Measurements from ENCODE around the gene MED17. TPM values are rescaled to one million over a fixed set of nuclear protein-coding genes. Genes with fewer than 3 reads are reported as not detected.
A peak's percentile ranks its signal among the peaks of the same experiment; 100 is the strongest.

MED17 gene
- total RNA-seq, 1 experiment from 2014 or later: 67.9 TPM

GRCh38 chr11:93801366-93801765 is 17.3 kb downstream of the MED17 start:
- intact Hi-C loops (cut with micrococcal nuclease; ENCODE audit: unreplicated experiment): loop anchor here (10.0 kb wide), 1 partner anchor 107 kb away; no protein-coding TSS in a partner anchor
- Histone ChIP-seq H3K27me3 (replicated peaks; ENCODE audit: insufficient read depth, low read depth, low read length, poor library complexity) (no peaks in the 10 kb centered on the region), H3K27ac (ENCODE audit: low read depth, low read length, poor library complexity, severe bottlenecking) (no peak overlapping the region), H3K4me3 (ENCODE audit: low read depth, low read length, poor library complexity, severe bottlenecking) (no peak overlapping the region), H3K9me3 (ENCODE audit: low read depth, low read length, poor library complexity, severe bottlenecking) (no peaks in the 10 kb centered on the region), H3K36me3 (ENCODE audit: insufficient read depth, low read length, poor library complexity, severe bottlenecking) (peaks cover 88% of the 10 kb centered on the region), H3K4me1 (ENCODE audit: insufficient read depth, low read length, poor library complexity, severe bottlenecking) (peaks cover 13% of the 10 kb centered on the region)
- CTCF ChIA-PET: no interaction called here
- POLR2A ChIA-PET (ENCODE audit: low non-redundant PET): interaction anchor here (0.6 to 1.2 kb wide), 2 partner anchors 17 to 55 kb away, joined by 3 to 4 read pairs; partner anchors contain the start of gene MED17
- DNase-seq (ENCODE audit: low spot score): peak; percentile 13
- BruUV-seq (replicated peaks): no TSS peak
- no peak for TF ChIP-seq EZH2 (IDR thresholded peaks at IDR 0.05; ENCODE audit: borderline replicate concordance, low read depth, low read length, poor library complexity, severe bottlenecking)
- no peak for TF ChIP-seq CTCF (conservative IDR thresholded peaks at IDR 0.05; ENCODE audit: low read depth, low read length)

- H3K4me3 ChIP-seq (ENCODE audit: low read depth, low read length, poor library complexity, severe bottlenecking): no peak overlapping the region
- BruUV-seq (replicated peaks): no TSS peak
- peaks cover 13% of the 10 kb centered on the region for H3K4me1 ChIP-seq (ENCODE audit: insufficient read depth, low read length, poor library complexity, severe bottlenecking)
- TF ChIP-seq CTCF (conservative IDR thresholded peaks at IDR 0.05; ENCODE audit: low read depth, low read length) (no peak), EZH2 (IDR thresholded peaks at IDR 0.05; ENCODE audit: borderline replicate concordance, low read depth, low read length, poor library complexity, severe bottlenecking) (no peak)
- no peak for DNase-seq (ENCODE audit: low spot score)
- intact Hi-C loops (cut with micrococcal nuclease; ENCODE audit: unreplicated experiment): loop anchor here (10.0 kb wide), 1 partner anchor 110 kb away; no protein-coding TSS in a partner anchor
- no peak overlapping the region for H3K27ac ChIP-seq (ENCODE audit: low read depth, low read length, poor library complexity, severe bottlenecking)
- CTCF ChIA-PET: no interaction called here
- no peaks in the 10 kb centered on the region for H3K9me3 ChIP-seq (ENCODE audit: low read depth, low read length, poor library complexity, severe bottlenecking)
- no peaks in the 10 kb centered on the region for H3K27me3 ChIP-seq (replicated peaks; ENCODE audit: insufficient read depth, low read depth, low read length, poor library complexity)
- POLR2A ChIA-PET (ENCODE audit: low non-redundant PET): no interaction called here
- H3K36me3 ChIP-seq (ENCODE audit: insufficient read depth, low read length, poor library complexity, severe bottlenecking): peaks cover 89% of the 10 kb centered on the region
These were observed 20.8 kb downstream of the MED17 start for GRCh38 chr11:93804879-93805278.

- no peak for DNase-seq (ENCODE audit: low spot score)
- H3K4me1 ChIP-seq (ENCODE audit: insufficient read depth, low read length, poor library complexity, severe bottlenecking): no peaks in the 10 kb centered on the region
- intact Hi-C loops (cut with micrococcal nuclease; ENCODE audit: unreplicated experiment): loop anchor here (10.0 kb wide), 1 partner anchor 113 kb away; no protein-coding TSS in a partner anchor
- no peak overlapping the region for H3K27ac ChIP-seq (ENCODE audit: low read depth, low read length, poor library complexity, severe bottlenecking)
- TF ChIP-seq CTCF (conservative IDR thresholded peaks at IDR 0.05; ENCODE audit: low read depth, low read length) (no peak), EZH2 (IDR thresholded peaks at IDR 0.05; ENCODE audit: borderline replicate concordance, low read depth, low read length, poor library complexity, severe bottlenecking) (no peak)
- ChIA-PET CTCF (interaction anchor here (0.6 kb wide), 1 partner anchor 32 kb away, joined by 7 read pairs; no protein-coding TSS in a partner anchor), POLR2A (ENCODE audit: low non-redundant PET) (no interaction called here)
- H3K4me3 ChIP-seq (ENCODE audit: low read depth, low read length, poor library complexity, severe bottlenecking): no peak overlapping the region
- H3K36me3 ChIP-seq (ENCODE audit: insufficient read depth, low read length, poor library complexity, severe bottlenecking): peaks cover 91% of the 10 kb centered on the region
- H3K9me3 ChIP-seq (ENCODE audit: low read depth, low read length, poor library complexity, severe bottlenecking): no peaks in the 10 kb centered on the region
- no TSS peak for BruUV-seq (replicated peaks)
- no peaks in the 10 kb centered on the region for H3K27me3 ChIP-seq (replicated peaks; ENCODE audit: insufficient read depth, low read depth, low read length, poor library complexity)
These were observed 23.9 kb downstream of the MED17 start for GRCh38 chr11:93807980-93808379.
